Measurements from ENCODE around the gene RSPH1.

DNA sequence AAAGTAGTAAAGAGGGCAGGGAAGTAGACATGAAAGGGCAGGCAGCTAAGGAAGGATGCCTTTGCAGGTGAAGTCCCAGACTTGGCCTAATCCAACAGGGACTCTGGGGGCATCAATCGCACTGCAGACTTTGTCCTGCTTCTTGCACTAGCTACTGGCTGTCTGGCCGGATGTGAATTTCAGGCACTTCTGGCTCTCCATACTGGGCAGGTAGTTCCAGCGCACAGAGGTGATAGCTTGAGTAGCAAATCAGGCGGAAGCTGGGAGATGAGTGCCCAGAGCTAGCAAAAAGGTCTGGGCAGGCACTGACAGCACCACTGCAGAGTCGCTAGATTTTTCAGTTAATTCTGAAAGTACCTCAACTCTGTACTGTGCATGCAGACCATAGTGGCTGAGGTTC, 997 bp downstream of the RSPH1 start:
- TF ChIP-seq CTCF (IDR thresholded peaks at IDR 0.05) (no peak), SIN3A (IDR thresholded peaks at IDR 0.05; ENCODE audit: borderline replicate concordance, low read depth, low read length) (no peak), RCOR1 (IDR thresholded peaks at IDR 0.05; ENCODE audit: low read length) (no peak)
